Measurements from ENCODE around the gene NTM.

NTM gene

GRCh38 chr11:131917634-131918384 is 547.4 kb downstream of the NTM start:
- DNase-seq (ENCODE audit: low read depth), result no peak

GRCh38 chr11:131918663-131919062 is 548.2 kb downstream of the NTM start:
- no peak for DNase-seq (ENCODE audit: low read depth)

- no peak for DNase-seq (ENCODE audit: low read depth)
These were observed 551.8 kb downstream of the NTM start for GRCh38 chr11:131922220-131922619.

- DNase-seq (ENCODE audit: low read depth), result no peak
These were observed 552.9 kb downstream of the NTM start for GRCh38 chr11:131923309-131923708.

GRCh38 chr11:131924001-131924400 is 553.6 kb downstream of the NTM start:
- no peak for DNase-seq (ENCODE audit: low read depth)

GRCh38 chr11:131924457-131925201 is 554.2 kb downstream of the NTM start:
- DNase-seq (ENCODE audit: low read depth), result no peak

- no peak for DNase-seq (ENCODE audit: low read depth)
These were observed 555.4 kb downstream of the NTM start for GRCh38 chr11:131925829-131926228.

- no peak for DNase-seq (ENCODE audit: low read depth)
These were observed 558.6 kb downstream of the NTM start for GRCh38 chr11:131928992-131929391.

- no peak for DNase-seq (ENCODE audit: low read depth)
These were observed 562.3 kb downstream of the NTM start for GRCh38 chr11:131932584-131933325.

GRCh38 chr11:131934006-131934405 is 563.6 kb downstream of the NTM start:
- no peak for DNase-seq (ENCODE audit: low read depth)

- no peak for DNase-seq (ENCODE audit: low read depth)
These were observed 567.9 kb downstream of the NTM start for GRCh38 chr11:131938351-131938751.

GRCh38 chr11:131940126-131940525 is 569.7 kb downstream of the NTM start:
- DNase-seq (ENCODE audit: low read depth), result no peak

- no peak for DNase-seq (ENCODE audit: low read depth)
These were observed 572.5 kb downstream of the NTM start for GRCh38 chr11:131942878-131943277.

- no peak for DNase-seq (ENCODE audit: low read depth)
These were observed 572.9 kb downstream of the NTM start for GRCh38 chr11:131943295-131943694.

GRCh38 chr11:131944736-131945135 is 574.3 kb downstream of the NTM start:
- DNase-seq (ENCODE audit: low read depth), result no peak

GRCh38 chr11:131945706-131946105 is 575.3 kb downstream of the NTM start:
- DNase-seq (ENCODE audit: low read depth), result no peak

GRCh38 chr11:131947511-131947910 is 577.1 kb downstream of the NTM start:
- no peak for DNase-seq (ENCODE audit: low read depth)

GRCh38 chr11:131951121-131951520 is 580.7 kb downstream of the NTM start:
- no peak for DNase-seq (ENCODE audit: low read depth)

GRCh38 chr11:131954146-131954545 is 583.7 kb downstream of the NTM start:
- DNase-seq (ENCODE audit: low read depth), result no peak

- DNase-seq (ENCODE audit: low read depth), result no peak
These were observed 585.5 kb downstream of the NTM start for GRCh38 chr11:131955904-131956303.

GRCh38 chr11:131957201-131957600 is 586.8 kb downstream of the NTM start:
- DNase-seq (ENCODE audit: low read depth), result no peak

- DNase-seq (ENCODE audit: low read depth), result no peak
These were observed 587.5 kb downstream of the NTM start for GRCh38 chr11:131957875-131958274.

- no peak for DNase-seq (ENCODE audit: low read depth)
These were observed 592.4 kb downstream of the NTM start for GRCh38 chr11:131962818-131963217.

All from activated T-helper 9 cell treated with anti-CD3 and anti-CD28 coated beads, Interleukin-2, amount 50 U/mL, for 16 hours (primary cell).